GM18511 (cell line): ENCODE data around the gene C13orf46.
"Not testable (repeated sequence)": the region's sequence is repeated elsewhere in the genome, so short reads cannot be mapped to it uniquely, and the experiment has no call there.

Experiments used
- ATAC-seq: cut with Tn5 transposase; IDR thresholded peaks from one replicate; pipeline ENCODE4 v1.9.1; 2021; ENCODE audit warnings: mild to moderate bottlenecking, moderate library complexity; ENCODE audit not compliant: unreplicated experiment

The C13orf46 gene

GRCh38 chr13:113914333-113915011 is 59.4 kb downstream of the C13orf46 start:
- ATAC-seq, result no peak

GRCh38 chr13:113913838-113914237 is 60.0 kb downstream of the C13orf46 start:
- not testable (repeated sequence) for ATAC-seq

GRCh38 chr13:113913408-113913807 is 60.5 kb downstream of the C13orf46 start:
- not testable (repeated sequence) for ATAC-seq

DNA sequence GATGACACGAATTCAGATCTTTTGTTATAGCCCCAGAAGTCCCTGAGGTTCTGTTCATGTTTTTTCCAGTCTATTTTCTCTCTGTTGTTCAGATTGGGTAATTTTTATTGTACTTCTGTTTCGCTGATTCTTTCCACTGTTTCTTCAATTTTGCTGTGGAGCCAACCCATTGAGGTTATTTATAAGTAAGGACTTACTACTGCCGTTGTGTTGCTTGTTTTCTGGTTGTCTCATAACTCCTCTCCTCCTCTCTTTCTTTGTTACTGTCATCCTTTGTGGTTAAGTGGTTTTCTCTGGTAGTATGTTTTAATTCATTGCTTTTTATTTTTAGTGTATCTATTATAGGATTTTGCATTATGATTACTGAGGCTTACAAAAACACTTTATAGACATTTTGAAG is 61.3 kb downstream of the C13orf46 start:
- no peak for ATAC-seq

DNA sequence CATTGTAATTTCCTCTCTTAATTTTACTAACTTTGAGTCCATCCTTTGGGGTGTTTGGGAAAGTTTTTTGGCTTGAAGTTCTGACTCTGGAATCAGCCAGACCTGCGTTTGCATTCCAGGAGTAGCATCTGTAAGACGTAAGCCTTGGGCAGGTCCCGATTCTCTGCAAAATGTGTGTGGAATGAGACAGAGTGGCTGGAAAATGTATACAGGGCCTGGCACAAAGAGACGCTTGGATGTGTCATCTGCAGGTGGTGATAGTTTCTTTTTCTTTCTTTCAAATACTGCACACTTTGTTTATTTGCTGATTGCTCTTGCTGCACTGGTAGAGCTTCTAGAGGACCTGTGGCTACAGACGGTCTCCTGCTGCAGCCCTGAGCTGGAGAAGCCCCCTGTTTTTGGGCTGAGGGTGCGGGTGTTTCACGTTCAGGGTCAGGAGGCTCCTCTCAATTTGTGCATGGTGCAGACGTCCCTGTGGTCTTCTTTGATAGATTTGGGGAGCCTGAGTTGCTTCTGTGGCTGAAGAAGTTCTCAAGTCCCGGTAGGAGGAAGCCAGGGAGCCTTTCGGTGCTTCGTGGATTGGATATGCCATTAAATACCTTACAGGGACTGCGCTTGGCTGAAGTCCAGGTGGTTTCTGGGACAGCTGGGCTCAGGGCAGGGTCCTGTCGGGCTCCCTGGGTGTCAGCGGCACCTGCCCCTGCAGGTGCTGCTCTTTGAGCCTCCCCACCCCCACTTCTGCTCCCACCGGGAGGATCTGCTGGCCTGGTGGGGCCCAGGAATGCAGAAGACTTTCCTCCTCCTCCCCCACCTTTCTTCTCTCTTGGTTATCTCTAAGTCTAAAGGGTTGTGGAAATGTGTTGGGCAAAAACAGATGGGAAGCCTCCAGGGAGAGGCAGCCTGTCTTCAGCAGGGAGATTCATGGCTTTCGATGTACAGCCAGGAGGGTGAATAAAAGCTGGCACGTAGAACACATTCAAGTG is 66.0 kb downstream of the C13orf46 start:
- ATAC-seq, result no peak

DNA sequence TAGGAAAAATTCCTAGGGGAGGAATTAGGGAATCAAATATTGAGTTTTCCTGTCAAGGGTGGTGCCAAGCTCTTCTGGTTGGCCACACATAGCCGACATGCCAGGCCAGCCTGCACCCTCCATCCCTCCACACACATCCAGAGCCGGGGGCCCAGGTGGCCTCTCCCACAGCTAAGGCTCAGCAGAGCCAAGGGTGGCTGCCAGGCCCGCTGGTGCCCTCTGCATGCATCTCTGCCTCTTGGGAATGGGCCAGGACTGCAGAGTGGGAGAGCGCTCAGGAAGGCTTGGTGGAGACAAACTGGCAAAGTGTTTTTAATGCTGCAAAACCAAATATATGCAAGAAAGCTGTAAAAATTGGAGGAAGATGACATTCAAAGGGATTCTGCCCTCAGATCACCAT is 67.3 kb downstream of the C13orf46 start:
- ATAC-seq, result no peak

DNA sequence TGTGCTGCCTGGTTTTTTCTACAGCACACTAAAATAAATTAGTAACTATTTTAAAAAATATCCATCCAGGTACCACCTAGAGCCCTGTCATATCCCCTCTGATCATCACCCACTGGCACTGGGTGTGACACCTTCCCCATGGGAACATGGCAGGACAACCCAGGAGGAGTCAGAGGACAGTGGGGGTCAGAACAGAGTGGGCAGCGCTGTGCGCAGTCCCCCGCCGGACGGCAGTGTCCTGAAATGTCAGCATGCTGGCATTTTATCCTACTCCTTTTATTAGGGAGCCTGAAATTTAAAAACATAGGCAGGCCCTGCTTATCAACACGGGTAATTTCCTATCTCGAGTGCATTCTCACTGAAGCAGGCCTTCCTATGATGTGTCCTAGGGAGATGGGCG is 67.9 kb downstream of the C13orf46 start:
- no peak for ATAC-seq

DNA sequence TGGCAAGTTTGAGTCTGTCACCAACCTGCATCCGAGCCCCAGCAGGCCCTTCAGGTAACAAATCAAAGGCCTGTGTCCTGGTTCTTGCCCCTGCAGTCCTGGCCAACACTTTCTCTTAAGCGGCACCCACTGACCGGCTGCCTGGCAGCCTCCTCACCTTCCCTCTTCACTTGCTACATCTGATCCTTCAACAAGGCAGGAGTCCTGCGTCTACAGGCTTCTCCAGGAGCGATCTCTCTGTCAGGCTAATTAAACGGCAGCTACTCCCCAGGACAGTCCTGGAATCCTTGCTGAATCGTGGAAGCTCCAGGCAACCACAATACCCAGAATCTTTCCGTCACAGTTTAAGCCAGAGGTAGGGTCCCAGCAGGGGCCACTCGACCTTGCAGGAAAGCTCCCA is 68.9 kb downstream of the C13orf46 start:
- no peak for ATAC-seq

DNA sequence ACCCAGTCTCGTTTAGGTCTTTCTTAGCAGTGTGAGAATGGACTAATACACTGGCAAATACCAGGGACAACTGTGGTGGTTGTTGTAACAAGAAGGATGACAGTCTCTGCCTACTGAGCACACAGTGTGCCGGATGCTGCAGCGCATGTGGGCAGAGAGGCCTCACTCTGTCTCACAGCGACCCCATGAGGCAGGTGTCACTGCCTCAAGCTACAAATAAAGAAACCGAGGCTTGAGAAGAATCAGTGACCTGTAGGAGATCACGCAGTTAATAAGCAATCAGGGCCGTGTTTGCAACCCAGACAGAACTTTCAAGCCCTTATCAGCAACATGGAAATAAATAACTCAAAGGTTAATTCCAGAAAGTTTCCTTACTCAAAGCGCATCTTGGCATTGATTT is 69.5 kb downstream of the C13orf46 start:
- no peak for ATAC-seq

DNA sequence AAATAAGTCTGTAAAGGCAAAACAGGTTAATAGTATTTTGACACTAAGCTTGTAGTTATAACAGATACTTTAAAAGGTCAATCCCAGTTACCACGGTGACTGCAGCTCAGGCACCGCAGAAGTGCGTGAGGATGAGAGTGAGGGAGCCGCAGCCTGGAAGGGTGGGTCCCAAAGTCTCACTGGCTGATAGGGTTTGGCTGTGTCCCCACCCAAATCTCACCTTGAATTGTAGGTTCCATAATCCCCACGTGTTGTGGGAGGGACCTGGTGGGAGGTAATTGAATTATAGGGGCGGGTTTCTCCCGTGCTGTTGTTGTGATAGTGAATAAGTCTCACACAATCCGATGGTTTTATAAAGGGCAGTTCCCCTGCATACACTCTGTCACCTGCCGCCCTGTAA is 70.0 kb downstream of the C13orf46 start:
- ATAC-seq, result no peak
